ENCODE data around the gene BRINP2. TPM values are rescaled to one million over a fixed set of nuclear protein-coding genes. Genes with fewer than 3 reads are reported as not detected.

BRINP2 gene
- total RNA-seq, 2 experiments from 2014 or later = not detected

Other genes starting within 250 kb of the BRINP2 start
- not detected for gene ASTN1, start 6.2 kb upstream of the BRINP2 start, total RNA-seq